Activated T-cell treated with anti-CD3 and anti-CD28 coated beads for 4 hours (primary cell): ENCODE data around the gene CACNB1.

Source experiments
- DNase-seq: peaks from one replicate; pipeline ENCODE4 v3.0.0-alpha.2; 2020

CACNB1 gene

GRCh38 chr17:39225308-39225958, 28.0 kb upstream of the CACNB1 start, which contains the start of gene STAC2:
TSS of gene STAC2 (minus strand) at chr17:39225945. CDS start at chr17:39225502, 443 bp downstream.
- DNase-seq, result no peak

- DNase-seq, result no peak
These were observed 27.4 kb upstream of the CACNB1 start for GRCh38 chr17:39224778-39225307.

GRCh38 chr17:39223907-39224777, 26.7 kb upstream of the CACNB1 start:
- DNase-seq, result no peak

- DNase-seq, result no peak
These were observed 25.7 kb upstream of the CACNB1 start for GRCh38 chr17:39222866-39223834.

GRCh38 chr17:39222151-39222550, 24.7 kb upstream of the CACNB1 start:
- no peak for DNase-seq

- DNase-seq, result no peak
These were observed 24.1 kb upstream of the CACNB1 start for GRCh38 chr17:39221572-39221971.

- no peak for DNase-seq
These were observed 22.2 kb upstream of the CACNB1 start for GRCh38 chr17:39219647-39220154.

GRCh38 chr17:39218906-39219305, 21.4 kb upstream of the CACNB1 start:
- no peak for DNase-seq

GRCh38 chr17:39217734-39218369, 20.4 kb upstream of the CACNB1 start:
- no peak for DNase-seq

GRCh38 chr17:39213852-39214251, 16.4 kb upstream of the CACNB1 start:
- no peak for DNase-seq

GRCh38 chr17:39212841-39213480, 15.5 kb upstream of the CACNB1 start:
- no peak for DNase-seq

GRCh38 chr17:39212195-39212810, 14.8 kb upstream of the CACNB1 start:
- DNase-seq, result no peak

- DNase-seq, result no peak
These were observed 12.6 kb upstream of the CACNB1 start for GRCh38 chr17:39210093-39210434.

- DNase-seq, result peak; percentile 74
These were observed 12.0 kb upstream of the CACNB1 start for GRCh38 chr17:39209317-39210092.

- no peak for DNase-seq
These were observed 11.4 kb upstream of the CACNB1 start for GRCh38 chr17:39208893-39209292.

GRCh38 chr17:39208136-39208535, 10.7 kb upstream of the CACNB1 start:
- no peak for DNase-seq

GRCh38 chr17:39205112-39205526, 7.7 kb upstream of the CACNB1 start:
- DNase-seq, result no peak

- no peak for DNase-seq
These were observed 6.8 kb upstream of the CACNB1 start for GRCh38 chr17:39204245-39204644.

- DNase-seq, result no peak
These were observed 3.6 kb upstream of the CACNB1 start for GRCh38 chr17:39200957-39201510.
